Measurements from ENCODE around the gene DNASE1L1.

DNA sequence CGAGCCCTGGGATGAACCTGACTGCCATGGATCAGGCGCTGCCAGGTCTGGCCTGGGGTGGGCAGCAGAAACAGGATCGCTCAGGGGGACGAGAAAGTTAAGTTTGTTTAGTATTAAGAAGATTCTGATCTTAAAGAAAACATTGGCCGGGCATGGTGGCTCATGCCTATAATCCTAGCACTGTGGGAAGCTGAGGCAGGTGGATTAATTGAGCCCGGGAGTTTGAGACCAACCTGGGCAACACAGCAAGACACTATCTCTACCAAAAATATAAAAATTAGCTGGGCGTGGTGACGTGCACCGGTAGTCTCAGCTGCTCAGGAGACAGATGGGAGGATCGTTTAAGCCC is 33.9 kb downstream of the DNASE1L1 start:
- TF ChIP-seq, protein P1, sequence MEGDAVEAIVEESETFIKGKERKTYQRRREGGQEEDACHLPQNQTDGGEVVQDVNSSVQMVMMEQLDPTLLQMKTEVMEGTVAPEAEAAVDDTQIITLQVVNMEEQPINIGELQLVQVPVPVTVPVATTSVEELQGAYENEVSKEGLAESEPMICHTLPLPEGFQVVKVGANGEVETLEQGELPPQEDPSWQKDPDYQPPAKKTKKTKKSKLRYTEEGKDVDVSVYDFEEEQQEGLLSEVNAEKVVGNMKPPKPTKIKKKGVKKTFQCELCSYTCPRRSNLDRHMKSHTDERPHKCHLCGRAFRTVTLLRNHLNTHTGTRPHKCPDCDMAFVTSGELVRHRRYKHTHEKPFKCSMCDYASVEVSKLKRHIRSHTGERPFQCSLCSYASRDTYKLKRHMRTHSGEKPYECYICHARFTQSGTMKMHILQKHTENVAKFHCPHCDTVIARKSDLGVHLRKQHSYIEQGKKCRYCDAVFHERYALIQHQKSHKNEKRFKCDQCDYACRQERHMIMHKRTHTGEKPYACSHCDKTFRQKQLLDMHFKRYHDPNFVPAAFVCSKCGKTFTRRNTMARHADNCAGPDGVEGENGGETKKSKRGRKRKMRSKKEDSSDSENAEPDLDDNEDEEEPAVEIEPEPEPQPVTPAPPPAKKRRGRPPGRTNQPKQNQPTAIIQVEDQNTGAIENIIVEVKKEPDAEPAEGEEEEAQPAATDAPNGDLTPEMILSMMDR (CRISPR knock-in tag; IDR thresholded peaks at IDR 0.05), result no peak
- TF ChIP-seq, protein P2, sequence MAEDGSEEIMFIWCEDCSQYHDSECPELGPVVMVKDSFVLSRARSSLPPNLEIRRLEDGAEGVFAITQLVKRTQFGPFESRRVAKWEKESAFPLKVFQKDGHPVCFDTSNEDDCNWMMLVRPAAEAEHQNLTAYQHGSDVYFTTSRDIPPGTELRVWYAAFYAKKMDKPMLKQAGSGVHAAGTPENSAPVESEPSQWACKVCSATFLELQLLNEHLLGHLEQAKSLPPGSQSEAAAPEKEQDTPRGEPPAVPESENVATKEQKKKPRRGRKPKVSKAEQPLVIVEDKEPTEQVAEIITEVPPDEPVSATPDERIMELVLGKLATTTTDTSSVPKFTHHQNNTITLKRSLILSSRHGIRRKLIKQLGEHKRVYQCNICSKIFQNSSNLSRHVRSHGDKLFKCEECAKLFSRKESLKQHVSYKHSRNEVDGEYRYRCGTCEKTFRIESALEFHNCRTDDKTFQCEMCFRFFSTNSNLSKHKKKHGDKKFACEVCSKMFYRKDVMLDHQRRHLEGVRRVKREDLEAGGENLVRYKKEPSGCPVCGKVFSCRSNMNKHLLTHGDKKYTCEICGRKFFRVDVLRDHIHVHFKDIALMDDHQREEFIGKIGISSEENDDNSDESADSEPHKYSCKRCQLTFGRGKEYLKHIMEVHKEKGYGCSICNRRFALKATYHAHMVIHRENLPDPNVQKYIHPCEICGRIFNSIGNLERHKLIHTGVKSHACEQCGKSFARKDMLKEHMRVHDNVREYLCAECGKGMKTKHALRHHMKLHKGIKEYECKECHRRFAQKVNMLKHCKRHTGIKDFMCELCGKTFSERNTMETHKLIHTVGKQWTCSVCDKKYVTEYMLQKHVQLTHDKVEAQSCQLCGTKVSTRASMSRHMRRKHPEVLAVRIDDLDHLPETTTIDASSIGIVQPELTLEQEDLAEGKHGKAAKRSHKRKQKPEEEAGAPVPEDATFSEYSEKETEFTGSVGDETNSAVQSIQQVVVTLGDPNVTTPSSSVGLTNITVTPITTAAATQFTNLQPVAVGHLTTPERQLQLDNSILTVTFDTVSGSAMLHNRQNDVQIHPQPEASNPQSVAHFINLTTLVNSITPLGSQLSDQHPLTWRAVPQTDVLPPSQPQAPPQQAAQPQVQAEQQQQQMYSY (CRISPR knock-in tag; IDR thresholded peaks at IDR 0.05), result no peak
- no peak for TF ChIP-seq POLR2AphosphoS5 (IDR thresholded peaks at IDR 0.05; ENCODE audit: low read depth, low read length)
- no peak for TF ChIP-seq IKZF1 (IDR thresholded peaks at IDR 0.05)
- no peak for TF ChIP-seq NFKBIZ (CRISPR knock-in tag; IDR thresholded peaks at IDR 0.05)
- no peak for TF ChIP-seq ZNF296 (CRISPR knock-in tag; conservative IDR thresholded peaks at IDR 0.05)

All from HepG2 (cell line).